ENCODE data around the gene TTC23.

Gene TTC23, protein sequence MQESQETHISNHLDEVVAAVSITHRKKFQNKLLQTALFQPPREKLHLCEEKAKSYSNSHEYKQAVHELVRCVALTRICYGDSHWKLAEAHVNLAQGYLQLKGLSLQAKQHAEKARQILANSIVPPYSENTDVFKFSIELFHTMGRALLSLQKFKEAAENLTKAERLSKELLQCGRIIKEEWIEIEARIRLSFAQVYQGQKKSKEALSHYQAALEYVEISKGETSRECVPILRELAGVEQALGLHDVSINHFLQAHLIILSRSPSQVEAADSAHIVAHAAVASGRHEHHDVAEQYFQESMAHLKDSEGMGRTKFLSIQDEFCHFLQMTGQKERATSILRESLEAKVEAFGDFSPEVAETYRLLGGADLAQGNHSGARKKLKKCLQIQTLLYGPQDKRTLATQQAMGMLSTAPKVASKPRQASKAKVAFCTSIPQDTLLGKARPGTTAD

DNA sequence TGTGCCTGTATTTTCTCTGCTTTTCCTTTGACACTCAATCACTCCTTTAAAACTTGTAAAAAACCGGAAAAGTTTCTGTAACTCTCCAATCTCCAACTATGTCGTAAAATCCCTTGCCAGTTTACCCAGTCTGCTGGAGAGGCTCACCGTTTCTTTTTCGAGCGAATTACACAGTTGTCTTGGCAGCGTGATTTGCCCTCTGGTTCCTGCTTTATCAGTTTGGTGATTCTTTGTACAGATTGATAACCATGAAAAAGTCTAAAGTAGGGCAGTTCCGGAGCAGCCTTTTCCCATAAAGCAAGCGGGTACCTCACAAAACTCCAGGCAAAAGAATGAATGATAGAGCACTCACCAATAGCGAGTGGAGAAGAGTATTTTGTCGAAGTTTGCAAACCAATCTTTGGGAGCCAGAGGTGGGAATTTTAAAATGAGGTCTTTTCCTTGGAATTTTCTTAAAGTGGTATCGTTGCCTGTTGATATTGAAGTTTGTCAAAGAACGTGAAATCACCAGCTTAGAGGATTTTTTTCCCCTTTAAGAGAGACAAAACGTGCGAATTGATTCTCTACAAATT lies at the start of gene TTC23:
Gene TTC23, minus strand, starts transcription at position 312 of the 572 bp plus-strand sequence. CDS start 20,869 bp downstream, outside the sequence.
- Histone ChIP-seq H3K27me3 (ENCODE audit: control insufficient read depth in 1 of 2, insufficient read depth in 2 of 2, low read length in 2 of 2) (no peaks in the 10 kb centered on the region), H3K9ac (ENCODE audit: low read depth in 1 of 2, low read length in 2 of 2) (peak within 1 kb of the TSS; percentile 71 to 97), H3K4me3 (ENCODE audit: low read depth in 1 of 2, low read length in 2 of 2) (peak within 1 kb of the TSS; percentile 81 to 94), H3K36me3 (ENCODE audit: control insufficient read depth in 1 of 2, insufficient read depth in 2 of 2, low read length in 2 of 2) (no peaks in the 10 kb centered on the region), H3K27ac (ENCODE audit: low read depth, low read length) (peak within 1 kb of the TSS; percentile 92), H3K9me3 (ENCODE audit: control insufficient read depth in 1 of 2, low read length in 2 of 2) (no peaks in the 10 kb centered on the region), H3K4me1 (ENCODE audit: control insufficient read depth in 1 of 2, insufficient read depth in 2 of 2, low read length in 2 of 2) (peaks cover 23 to 27% of the 10 kb centered on the region in 2 donors)

DNA sequence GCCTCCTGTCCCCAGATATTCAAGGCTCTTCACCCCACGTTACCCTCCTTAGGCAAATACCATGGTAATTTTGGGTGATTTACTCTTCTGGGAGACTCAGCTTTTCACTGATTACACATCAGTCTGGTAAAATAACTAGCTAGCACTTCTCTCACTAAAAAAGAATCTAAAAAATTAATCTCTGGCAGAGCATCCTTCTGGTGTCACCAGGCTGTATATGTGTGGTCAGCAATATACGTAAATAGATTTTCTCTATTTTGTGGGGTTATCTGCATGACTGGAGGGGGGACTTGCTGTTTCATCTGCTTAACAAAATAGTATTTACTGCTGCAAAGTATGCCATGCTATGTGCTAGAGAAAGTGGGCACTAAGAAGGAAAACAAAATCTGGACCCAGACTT lies 47.0 kb upstream of the TTC23 start:
- H3K36me3 ChIP-seq (ENCODE audit: control insufficient read depth in 1 of 2, insufficient read depth in 2 of 2, low read length in 2 of 2): peaks cover 10 to 14% of the 10 kb centered on the region in 2 donors
- H3K9ac ChIP-seq (ENCODE audit: low read depth in 1 of 2, low read length in 2 of 2): no peak overlapping the region
- H3K4me3 ChIP-seq (ENCODE audit: low read depth in 1 of 2, low read length in 2 of 2): no peak overlapping the region
- H3K27me3 ChIP-seq (ENCODE audit: control insufficient read depth in 1 of 2, insufficient read depth in 2 of 2, low read length in 2 of 2): no peaks in the 10 kb centered on the region
- H3K4me1 ChIP-seq (ENCODE audit: control insufficient read depth in 1 of 2, insufficient read depth in 2 of 2, low read length in 2 of 2): no peaks in the 10 kb centered on the region
- H3K9me3 ChIP-seq (ENCODE audit: control insufficient read depth in 1 of 2, low read length in 2 of 2): no peaks in the 10 kb centered on the region
- H3K27ac ChIP-seq (ENCODE audit: low read depth, low read length): no peak overlapping the region

GRCh38 chr15:99295840-99296239 lies 46.5 kb upstream of the TTC23 start:
- H3K9ac ChIP-seq (ENCODE audit: low read depth in 1 of 2, low read length in 2 of 2): no peak overlapping the region

DNA sequence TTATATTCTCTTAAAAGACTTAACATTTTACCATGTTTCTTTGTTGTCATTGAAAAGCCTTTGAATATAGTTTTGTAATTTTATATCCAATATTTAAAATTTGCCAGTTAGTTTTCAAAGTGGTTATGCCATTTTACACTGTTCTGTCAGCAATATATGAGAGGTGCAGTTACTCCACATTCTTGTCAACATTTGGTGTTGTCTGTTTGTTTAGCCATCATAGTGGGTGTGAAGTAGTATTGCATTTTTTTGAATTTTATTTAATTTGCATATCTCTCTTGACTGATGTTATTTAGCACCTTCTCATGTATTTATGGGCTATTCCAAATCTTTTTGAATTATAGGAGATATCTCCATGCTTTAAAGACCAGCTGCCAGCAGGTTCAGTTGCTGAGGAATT lies 42.3 kb upstream of the TTC23 start:
- Histone ChIP-seq H3K9ac (ENCODE audit: low read depth in 1 of 2, low read length in 2 of 2) (no peak overlapping the region), H3K9me3 (ENCODE audit: control insufficient read depth in 1 of 2, low read length in 2 of 2) (no peaks in the 10 kb centered on the region), H3K36me3 (ENCODE audit: control insufficient read depth in 1 of 2, insufficient read depth in 2 of 2, low read length in 2 of 2) (peaks cover 18 to 29% of the 10 kb centered on the region in 2 donors), H3K27me3 (ENCODE audit: control insufficient read depth in 1 of 2, insufficient read depth in 2 of 2, low read length in 2 of 2) (no peaks in the 10 kb centered on the region), H3K4me3 (ENCODE audit: low read depth in 1 of 2, low read length in 2 of 2) (no peak overlapping the region), H3K27ac (ENCODE audit: low read depth, low read length) (no peak overlapping the region), H3K4me1 (ENCODE audit: control insufficient read depth in 1 of 2, insufficient read depth in 2 of 2, low read length in 2 of 2) (no peaks in the 10 kb centered on the region)

More at GRCh38 chr15:99295840-99296239, 46.5 kb upstream of the TTC23 start:
- no peaks in the 10 kb centered on the region for H3K27me3 ChIP-seq (ENCODE audit: control insufficient read depth in 1 of 2, insufficient read depth in 2 of 2, low read length in 2 of 2)
- no peak overlapping the region for H3K4me3 ChIP-seq (ENCODE audit: low read depth in 1 of 2, low read length in 2 of 2)
- H3K9me3 ChIP-seq (ENCODE audit: control insufficient read depth in 1 of 2, low read length in 2 of 2): no peaks in the 10 kb centered on the region
- no peaks in the 10 kb centered on the region for H3K4me1 ChIP-seq (ENCODE audit: control insufficient read depth in 1 of 2, insufficient read depth in 2 of 2, low read length in 2 of 2)
- peaks cover 13 to 18% of the 10 kb centered on the region in 2 donors for H3K36me3 ChIP-seq (ENCODE audit: control insufficient read depth in 1 of 2, insufficient read depth in 2 of 2, low read length in 2 of 2)
- H3K27ac ChIP-seq (ENCODE audit: low read depth, low read length): no peak overlapping the region

DNA sequence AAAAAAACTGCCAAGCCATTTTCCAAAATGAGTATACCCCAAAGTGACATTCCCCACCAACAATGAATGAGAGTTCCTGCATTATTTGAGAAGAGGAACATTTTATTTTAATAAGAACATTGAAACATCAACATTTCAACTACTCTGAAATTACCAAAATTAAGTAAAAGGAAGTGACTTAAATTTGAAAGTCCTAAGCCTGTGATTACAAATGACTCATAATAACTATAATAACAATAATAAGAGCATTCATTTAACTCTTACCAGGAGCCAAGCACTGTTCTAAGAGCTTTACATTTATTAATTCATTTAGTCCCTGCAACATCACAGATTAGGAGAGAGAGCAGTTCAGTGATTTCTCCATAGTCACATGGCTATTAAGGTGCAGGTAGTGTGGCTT lies 34.3 kb upstream of the TTC23 start:
- Histone ChIP-seq H3K4me3 (ENCODE audit: low read depth in 1 of 2, low read length in 2 of 2) (no peak overlapping the region), H3K9ac (ENCODE audit: low read depth in 1 of 2, low read length in 2 of 2) (no peak overlapping the region), H3K9me3 (ENCODE audit: control insufficient read depth in 1 of 2, low read length in 2 of 2) (no peaks in the 10 kb centered on the region), H3K36me3 (ENCODE audit: control insufficient read depth in 1 of 2, insufficient read depth in 2 of 2, low read length in 2 of 2) (peaks cover 0 to 5% of the 10 kb centered on the region in 2 donors), H3K27ac (ENCODE audit: low read depth, low read length) (no peak overlapping the region), H3K4me1 (ENCODE audit: control insufficient read depth in 1 of 2, insufficient read depth in 2 of 2, low read length in 2 of 2) (peaks cover 0 to 3% of the 10 kb centered on the region in 2 donors), H3K27me3 (ENCODE audit: control insufficient read depth in 1 of 2, insufficient read depth in 2 of 2, low read length in 2 of 2) (no peaks in the 10 kb centered on the region)

DNA sequence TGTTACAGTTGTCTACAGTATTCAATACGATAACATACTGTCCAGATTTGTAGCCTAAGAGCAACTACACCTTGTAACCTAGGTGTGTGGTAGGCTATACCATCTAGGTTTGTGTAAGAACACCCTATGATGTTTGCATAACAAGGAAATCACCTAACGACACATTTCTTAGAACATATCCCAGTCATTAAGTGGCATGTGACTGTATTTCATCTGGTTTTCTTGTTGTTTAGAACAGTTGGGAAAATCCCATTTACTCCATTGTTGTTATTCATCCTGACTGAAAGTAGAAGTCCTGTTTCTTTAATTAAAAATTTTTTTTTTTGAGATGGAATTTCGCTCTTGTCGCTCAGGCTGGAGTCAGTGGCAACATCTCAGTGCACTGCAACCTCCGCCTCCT lies 33.2 kb upstream of the TTC23 start:
- H3K36me3 ChIP-seq (ENCODE audit: control insufficient read depth in 1 of 2, insufficient read depth in 2 of 2, low read length in 2 of 2): no peaks in the 10 kb centered on the region
- H3K4me1 ChIP-seq (ENCODE audit: control insufficient read depth in 1 of 2, insufficient read depth in 2 of 2, low read length in 2 of 2): peaks cover 0 to 3% of the 10 kb centered on the region in 2 donors
- no peaks in the 10 kb centered on the region for H3K9me3 ChIP-seq (ENCODE audit: control insufficient read depth in 1 of 2, low read length in 2 of 2)
- H3K27me3 ChIP-seq (ENCODE audit: control insufficient read depth in 1 of 2, insufficient read depth in 2 of 2, low read length in 2 of 2): no peaks in the 10 kb centered on the region
- H3K4me3 ChIP-seq (ENCODE audit: low read depth in 1 of 2, low read length in 2 of 2): no peak overlapping the region
- no peak overlapping the region for H3K27ac ChIP-seq (ENCODE audit: low read depth, low read length)
- no peak overlapping the region for H3K9ac ChIP-seq (ENCODE audit: low read depth in 1 of 2, low read length in 2 of 2)

DNA sequence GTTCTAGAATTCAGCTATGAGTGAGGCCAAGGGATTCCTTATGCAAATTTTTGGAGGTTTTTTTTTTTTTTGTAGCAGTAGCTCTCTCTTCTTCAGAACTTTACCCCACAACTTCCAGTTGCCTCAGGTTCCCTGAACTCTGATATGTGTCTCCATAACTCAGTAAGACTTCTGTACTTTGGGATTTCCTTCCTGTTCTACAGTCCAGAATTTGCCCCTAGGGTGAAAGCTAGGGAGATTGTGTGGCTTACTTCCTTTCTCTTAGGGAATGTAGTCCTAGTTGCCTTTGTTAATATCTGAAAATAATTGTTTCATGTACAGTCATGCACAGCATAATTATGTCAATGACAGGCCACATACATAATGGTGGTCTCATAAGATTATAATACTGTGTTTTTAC lies 32.7 kb upstream of the TTC23 start:
- Histone ChIP-seq H3K9me3 (ENCODE audit: control insufficient read depth in 1 of 2, low read length in 2 of 2) (no peaks in the 10 kb centered on the region), H3K36me3 (ENCODE audit: control insufficient read depth in 1 of 2, insufficient read depth in 2 of 2, low read length in 2 of 2) (no peaks in the 10 kb centered on the region), H3K27me3 (ENCODE audit: control insufficient read depth in 1 of 2, insufficient read depth in 2 of 2, low read length in 2 of 2) (no peaks in the 10 kb centered on the region), H3K27ac (ENCODE audit: low read depth, low read length) (no peak overlapping the region), H3K9ac (ENCODE audit: low read depth in 1 of 2, low read length in 2 of 2) (no peak overlapping the region), H3K4me3 (ENCODE audit: low read depth in 1 of 2, low read length in 2 of 2) (no peak overlapping the region), H3K4me1 (ENCODE audit: control insufficient read depth in 1 of 2, insufficient read depth in 2 of 2, low read length in 2 of 2) (peaks cover 0 to 3% of the 10 kb centered on the region in 2 donors)

GRCh38 chr15:99279827-99280226 lies 30.4 kb upstream of the TTC23 start:
- Histone ChIP-seq H3K27me3 (ENCODE audit: control insufficient read depth in 1 of 2, insufficient read depth in 2 of 2, low read length in 2 of 2) (no peaks in the 10 kb centered on the region), H3K9ac (ENCODE audit: low read depth in 1 of 2, low read length in 2 of 2) (no peak overlapping the region), H3K36me3 (ENCODE audit: control insufficient read depth in 1 of 2, insufficient read depth in 2 of 2, low read length in 2 of 2) (no peaks in the 10 kb centered on the region), H3K27ac (ENCODE audit: low read depth, low read length) (no peak overlapping the region), H3K4me1 (ENCODE audit: control insufficient read depth in 1 of 2, insufficient read depth in 2 of 2, low read length in 2 of 2) (peaks cover 0 to 3% of the 10 kb centered on the region in 2 donors), H3K4me3 (ENCODE audit: low read depth in 1 of 2, low read length in 2 of 2) (no peak overlapping the region), H3K9me3 (ENCODE audit: control insufficient read depth in 1 of 2, low read length in 2 of 2) (no peaks in the 10 kb centered on the region)

DNA sequence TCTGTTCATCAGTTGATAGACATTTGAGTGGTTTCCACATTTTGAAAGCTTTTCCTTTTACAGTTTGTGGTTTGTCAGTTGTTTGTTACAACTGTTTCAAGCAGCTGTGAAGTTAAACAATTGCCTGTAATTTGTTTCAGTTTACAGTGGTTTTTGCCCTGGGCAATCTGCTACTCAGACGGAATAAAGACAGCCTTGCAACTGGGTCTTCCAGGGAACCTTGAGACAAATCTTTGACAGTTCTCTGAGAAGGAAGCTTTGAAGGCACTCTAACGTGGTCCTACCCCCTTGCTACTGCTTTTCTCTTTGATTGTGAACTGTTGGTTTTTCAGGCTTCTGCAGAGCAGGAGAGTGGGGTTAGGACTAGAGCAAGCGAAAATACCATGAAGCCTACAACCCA lies 29.9 kb upstream of the TTC23 start:
- no peaks in the 10 kb centered on the region for H3K9me3 ChIP-seq (ENCODE audit: control insufficient read depth in 1 of 2, low read length in 2 of 2)

DNA sequence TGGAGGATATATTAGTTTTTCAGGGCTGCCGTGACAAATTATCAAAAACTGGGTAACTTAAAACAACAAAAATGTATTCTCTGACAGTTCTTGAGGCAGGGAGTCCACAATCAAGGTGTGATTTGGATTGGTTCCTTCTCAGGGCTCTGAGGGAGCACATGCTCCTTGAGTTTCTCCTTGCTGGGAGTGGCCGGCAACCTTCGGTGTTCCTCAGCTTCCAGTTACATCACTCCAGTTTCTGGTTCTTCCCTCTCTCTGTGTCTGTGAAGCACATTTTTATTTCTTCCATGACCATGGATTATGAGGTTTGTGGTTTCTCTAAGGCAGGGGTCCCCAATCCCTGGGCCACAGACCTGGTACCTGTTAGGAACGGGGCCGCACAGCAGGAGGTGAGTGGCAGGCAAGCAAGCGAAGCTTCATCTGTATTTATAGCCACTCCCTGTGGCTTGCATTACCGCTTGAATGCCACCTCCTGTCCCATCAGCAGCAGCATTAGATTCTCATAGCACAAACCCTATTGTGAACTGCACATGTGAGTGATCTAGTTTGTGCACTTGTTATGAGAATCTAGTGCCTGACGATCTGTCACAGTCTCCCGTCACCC lies 26.2 kb upstream of the TTC23 start:
- H3K4me3 ChIP-seq (ENCODE audit: low read depth in 1 of 2, low read length in 2 of 2): no peak overlapping the region
- no peak overlapping the region for H3K27ac ChIP-seq (ENCODE audit: low read depth, low read length)
- H3K9ac ChIP-seq (ENCODE audit: low read depth in 1 of 2, low read length in 2 of 2): no peak overlapping the region
- H3K9me3 ChIP-seq (ENCODE audit: control insufficient read depth in 1 of 2, low read length in 2 of 2): no peaks in the 10 kb centered on the region
- no peaks in the 10 kb centered on the region for H3K36me3 ChIP-seq (ENCODE audit: control insufficient read depth in 1 of 2, insufficient read depth in 2 of 2, low read length in 2 of 2)
- no peaks in the 10 kb centered on the region for H3K4me1 ChIP-seq (ENCODE audit: control insufficient read depth in 1 of 2, insufficient read depth in 2 of 2, low read length in 2 of 2)
- no peaks in the 10 kb centered on the region for H3K27me3 ChIP-seq (ENCODE audit: control insufficient read depth in 1 of 2, insufficient read depth in 2 of 2, low read length in 2 of 2)

More for the DNA sequence above, 29.9 kb upstream of the TTC23 start:
- Histone ChIP-seq H3K36me3 (ENCODE audit: control insufficient read depth in 1 of 2, insufficient read depth in 2 of 2, low read length in 2 of 2) (no peaks in the 10 kb centered on the region), H3K27ac (ENCODE audit: low read depth, low read length) (no peak overlapping the region), H3K4me1 (ENCODE audit: control insufficient read depth in 1 of 2, insufficient read depth in 2 of 2, low read length in 2 of 2) (peaks cover 0 to 3% of the 10 kb centered on the region in 2 donors), H3K4me3 (ENCODE audit: low read depth in 1 of 2, low read length in 2 of 2) (no peak overlapping the region), H3K9ac (ENCODE audit: low read depth in 1 of 2, low read length in 2 of 2) (no peak overlapping the region), H3K27me3 (ENCODE audit: control insufficient read depth in 1 of 2, insufficient read depth in 2 of 2, low read length in 2 of 2) (no peaks in the 10 kb centered on the region)
